ENCODE results near the gene HFE. TPM values are rescaled to one million over a fixed set of nuclear protein-coding genes. Genes with fewer than 3 reads are reported as not detected.

HFE gene
- total and polyA plus RNA-seq, 2 of the 13 experiments (the other 11 are each of a cell fraction or from before 2014, with no cell fraction given), result 3.7 to 6.3 TPM

GRCh38 chr6:26087284-26088115 is at the start of gene HFE (continued):
- TF ChIP-seq MAZ (IDR thresholded peaks at IDR 0.05; ENCODE audit: borderline replicate concordance, low read depth, low read length) (no peak), MAZ (CRISPR knock-in tag; IDR thresholded peaks at IDR 0.05; ENCODE audit: low read depth) (0 out of 2 replicates have a peak, but pooled peaks have one; percentile 44), ZNF552 (CRISPR knock-in tag; IDR thresholded peaks at IDR 0.05; ENCODE audit: borderline replicate concordance) (no peak), ZFAT (CRISPR knock-in tag; conservative IDR thresholded peaks at IDR 0.05) (no peak), HIC2 (CRISPR knock-in tag; IDR thresholded peaks at IDR 0.05; ENCODE audit: low read depth) (no peak), ZNF788 (CRISPR knock-in tag; IDR thresholded peaks at IDR 0.05; ENCODE audit: borderline replicate concordance) (peak; percentile 74; the same call in 1 of the 2 replicates), ZNF879 (CRISPR knock-in tag; IDR thresholded peaks at IDR 0.05) (no peak), ZNF317 (CRISPR knock-in tag; IDR thresholded peaks at IDR 0.05) (no peak), POLR2G (IDR thresholded peaks at IDR 0.05; ENCODE audit: low read depth, low read length) (peak; percentile 74), LCORL (IDR thresholded peaks at IDR 0.05) (no peak), LCORL (CRISPR knock-in tag; IDR thresholded peaks at IDR 0.05) (peak; percentile 51; the same call in 1 of the 2 replicates), TOPORS (CRISPR knock-in tag; IDR thresholded peaks at IDR 0.05) (no peak), ZNF839 (CRISPR knock-in tag; IDR thresholded peaks at IDR 0.05; ENCODE audit: borderline replicate concordance) (no peak), KLF6 (CRISPR knock-in tag; IDR thresholded peaks at IDR 0.05) (no peak), ETV5 (CRISPR knock-in tag; IDR thresholded peaks at IDR 0.05; ENCODE audit: borderline replicate concordance) (peak; percentile 45; the same call in 1 of the 2 replicates), ZNF556 (CRISPR knock-in tag; IDR thresholded peaks at IDR 0.05; ENCODE audit: borderline replicate concordance) (peak; percentile 44; the same call in 1 of the 2 replicates), HBP1 (CRISPR knock-in tag; IDR thresholded peaks at IDR 0.05; ENCODE audit: low read depth) (peak; percentile 24; the same call in 1 of the 2 replicates), ZNF230 (CRISPR knock-in tag; IDR thresholded peaks at IDR 0.05) (0 out of 2 replicates have a peak, but pooled peaks have one; percentile 27), MIER2 (CRISPR knock-in tag; IDR thresholded peaks at IDR 0.05) (no peak), ZNF34 (CRISPR knock-in tag; IDR thresholded peaks at IDR 0.05; ENCODE audit: borderline replicate concordance) (peak; percentile 97; the same call in 1 of the 2 replicates), EHMT2 (IDR thresholded peaks at IDR 0.05; ENCODE audit: borderline replicate concordance, low read depth, low read length) (no peak), ZNF768 (CRISPR knock-in tag; IDR thresholded peaks at IDR 0.05) (peak; percentile 66; the same call in 1 of the 2 replicates), CCDC6 (CRISPR knock-in tag; IDR thresholded peaks at IDR 0.05) (no peak)
- TF ChIP-seq, protein P1, sequence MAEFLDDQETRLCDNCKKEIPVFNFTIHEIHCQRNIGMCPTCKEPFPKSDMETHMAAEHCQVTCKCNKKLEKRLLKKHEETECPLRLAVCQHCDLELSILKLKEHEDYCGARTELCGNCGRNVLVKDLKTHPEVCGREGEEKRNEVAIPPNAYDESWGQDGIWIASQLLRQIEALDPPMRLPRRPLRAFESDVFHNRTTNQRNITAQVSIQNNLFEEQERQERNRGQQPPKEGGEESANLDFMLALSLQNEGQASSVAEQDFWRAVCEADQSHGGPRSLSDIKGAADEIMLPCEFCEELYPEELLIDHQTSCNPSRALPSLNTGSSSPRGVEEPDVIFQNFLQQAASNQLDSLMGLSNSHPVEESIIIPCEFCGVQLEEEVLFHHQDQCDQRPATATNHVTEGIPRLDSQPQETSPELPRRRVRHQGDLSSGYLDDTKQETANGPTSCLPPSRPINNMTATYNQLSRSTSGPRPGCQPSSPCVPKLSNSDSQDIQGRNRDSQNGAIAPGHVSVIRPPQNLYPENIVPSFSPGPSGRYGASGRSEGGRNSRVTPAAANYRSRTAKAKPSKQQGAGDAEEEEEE (CRISPR knock-in tag; IDR thresholded peaks at IDR 0.05; ENCODE audit: borderline replicate concordance), result no peak
- TF ChIP-seq, protein P2, sequence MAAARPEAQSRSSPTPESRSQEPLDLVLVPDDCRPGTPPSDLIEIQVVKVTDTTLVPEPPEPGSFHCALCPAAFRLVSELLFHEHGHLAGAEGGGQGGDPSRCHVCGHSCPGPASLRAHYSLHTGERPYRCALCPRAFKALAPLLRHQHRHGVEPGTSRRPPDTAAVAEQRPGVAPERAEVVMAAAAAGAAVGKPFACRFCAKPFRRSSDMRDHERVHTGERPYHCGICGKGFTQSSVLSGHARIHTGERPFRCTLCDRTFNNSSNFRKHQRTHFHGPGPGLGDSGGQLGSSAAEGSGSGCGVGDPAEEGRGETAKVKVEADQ (CRISPR knock-in tag; IDR thresholded peaks at IDR 0.05; ENCODE audit: borderline replicate concordance), result no peak
